WERI-Rb-1 (cell line): Measurements from ENCODE around the gene COMMD7.

Source experiments
- DNase-seq: peaks from one replicate; pipeline ENCODE4 v3.0.0-alpha.2; 2020
- H3K27ac ChIP-seq: fragments of 250-450 bp; sonication (Bioruptor Pico); 2 replicates; pipeline ENCODE4 v1.5.1; 2020; ENCODE audit warnings: mild to moderate bottlenecking, moderate library complexity
- H3K27me3 ChIP-seq: fragments of 250-450 bp; sonication (Bioruptor Pico); 2 replicates; pipeline ENCODE4 v1.5.1; 2021; ENCODE audit warnings: mild to moderate bottlenecking, low read depth, moderate library complexity; ENCODE audit not compliant: insufficient read depth, severe bottlenecking
- H3K36me3 ChIP-seq: fragments of 250-450 bp; sonication (Bioruptor Pico); 2 replicates; pipeline ENCODE4 v1.5.1; 2020; ENCODE audit warnings: mild to moderate bottlenecking, moderate library complexity
- H3K4me3 ChIP-seq: 2 replicates; pipeline ENCODE4 v1.5.1; 2011; ENCODE audit warnings: low read depth, mild to moderate bottlenecking, control low read depth, low read length
- H3K9me3 ChIP-seq: fragments of 250-450 bp; sonication (Bioruptor Pico); 2 replicates; pipeline ENCODE4 v1.5.1; 2021; ENCODE audit warnings: mild to moderate bottlenecking, moderate library complexity; ENCODE audit not compliant: severe bottlenecking
- CTCF ChIP-seq: IDR thresholded peaks from 2 replicates; pipeline ENCODE4 v1.5.1; 2011; ENCODE audit warnings: low read depth, mild to moderate bottlenecking, control low read depth, inconsistent platforms, low read length

Gene COMMD7

DNA sequence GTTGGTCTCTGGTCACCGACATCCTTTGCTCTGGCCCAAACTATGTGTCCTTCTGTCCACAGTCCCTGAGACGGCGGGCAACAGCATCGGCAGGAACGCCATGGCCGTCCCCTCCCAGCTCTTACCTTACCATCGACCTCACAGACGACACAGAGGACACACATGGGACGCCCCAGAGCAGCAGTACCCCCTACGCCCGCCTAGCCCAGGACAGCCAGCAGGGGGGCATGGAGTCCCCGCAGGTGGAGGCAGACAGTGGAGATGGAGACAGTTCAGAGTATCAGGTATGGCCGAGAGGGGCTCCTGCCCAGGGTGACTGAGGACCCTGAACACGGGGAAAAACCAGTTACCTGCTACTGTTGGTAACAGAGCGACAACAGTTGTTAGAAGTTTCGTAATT, 43.9 kb upstream of the COMMD7 start:
- Histone ChIP-seq H3K27ac (no peak overlapping the region), H3K36me3 (no peaks in the 10 kb centered on the region), H3K4me3 (no peak overlapping the region), H3K9me3 (no peaks in the 10 kb centered on the region), H3K27me3 (no peaks in the 10 kb centered on the region)
- no peak for DNase-seq
- TF ChIP-seq CTCF, result no peak

GRCh38 chr20:32786059-32786760, 42.9 kb upstream of the COMMD7 start:
- no peak for DNase-seq
- Histone ChIP-seq H3K36me3 (no peaks in the 10 kb centered on the region), H3K9me3 (no peaks in the 10 kb centered on the region), H3K27me3 (no peaks in the 10 kb centered on the region), H3K27ac (no peak overlapping the region), H3K4me3 (no peak overlapping the region)
- TF ChIP-seq CTCF, result no peak

- H3K4me3 ChIP-seq, result no peak overlapping the region
- H3K27ac ChIP-seq, result no peak overlapping the region
- no peaks in the 10 kb centered on the region for H3K27me3 ChIP-seq
- H3K36me3 ChIP-seq, result no peaks in the 10 kb centered on the region
- H3K9me3 ChIP-seq, result no peaks in the 10 kb centered on the region
- no peak for TF ChIP-seq CTCF
- no peak for DNase-seq
Measured at GRCh38 chr20:32784369-32785080, 41.3 kb upstream of the COMMD7 start.

- DNase-seq, result no peak
- Histone ChIP-seq H3K27ac (no peak overlapping the region), H3K9me3 (no peaks in the 10 kb centered on the region), H3K4me3 (no peak overlapping the region), H3K27me3 (no peaks in the 10 kb centered on the region), H3K36me3 (no peaks in the 10 kb centered on the region; the same call in 1 of the 2 replicates)
- TF ChIP-seq CTCF, result no peak
Measured at GRCh38 chr20:32780749-32781655, 37.7 kb upstream of the COMMD7 start.

- DNase-seq, result no peak
- Histone ChIP-seq H3K27me3 (no peaks in the 10 kb centered on the region), H3K27ac (no peak overlapping the region), H3K9me3 (no peaks in the 10 kb centered on the region), H3K4me3 (no peak overlapping the region), H3K36me3 (no peaks in the 10 kb centered on the region; the same call in 1 of the 2 replicates)
- TF ChIP-seq CTCF, result no peak
Measured at GRCh38 chr20:32780278-32780677, 37.0 kb upstream of the COMMD7 start.
